GM12878 (cell line): ENCODE measurements around the gene IFNL1. TPM values are rescaled to one million over a fixed set of nuclear protein-coding genes. Genes with fewer than 3 reads are reported as not detected.
"Not testable (repeated sequence)": the region's sequence is repeated elsewhere in the genome, so short reads cannot be mapped to it uniquely, and the experiment has no call there.

Experiments
- ATAC-seq: fragments of 200-7000 bp; cut with Tn5 transposase; 3 replicates; pipeline ENCODE4 v1.9.1; 2020; ENCODE audit warnings: mild to moderate bottlenecking, moderate library complexity
- BruUV-seq: library from RNA; stranded (reverse); fragments of 400-500 nt; replicated peaks from 2 replicates; lab custom pipeline; 2021; lab: Mats Ljungman, UMichigan
- CTCF ChIA-PET: fragments of 300-600 bp; sonication (Branson Sonifier 250); formaldehyde crosslinking; extraction: SDS; loops from one replicate; lab custom pipeline; 2021; ENCODE audit warnings: inconsistent platforms; lab: Yijun Ruan, JAX
- POLR2A ChIA-PET: fragments of 350-600 bp; formaldehyde crosslinking; extraction: SDS; loops from one replicate; lab custom pipeline; 2021; ENCODE audit warnings: inconsistent platforms; lab: Charles Lee
- RAD21 ChIA-PET: fragments of 300-600 bp; sonication (Branson Sonifier 250); formaldehyde crosslinking; loops from one replicate; lab custom pipeline; 2023; ENCODE audit warnings: antibody characterized with exemption; ENCODE audit not compliant: unreplicated experiment; lab: Charles Lee
- SMC1A ChIA-PET: fragments of 300-600 bp; sonication (Branson Sonifier 250); formaldehyde crosslinking; loops from one replicate; lab custom pipeline; 2023; ENCODE audit not compliant: unreplicated experiment, uncharacterized antibody; lab: Charles Lee
- DNase-seq: peaks from one replicate; pipeline ENCODE4 v3.0.0-alpha.2; 2011; ENCODE audit warnings: low read depth, low spot score
- FAIRE-seq: peaks from 3 replicates; lab custom pipeline; 2011; peaks lifted over from hg19 to GRCh38; lab: Jason Lieb, UNC
- H2AFZ ChIP-seq: 2 replicates; pipeline ENCODE4 v1.6.0; 2011; ENCODE audit warnings: low read depth, low read length, control low read depth; ENCODE audit not compliant: control insufficient read depth
- H3K27ac ChIP-seq: 2 replicates; pipeline ENCODE4 v1.5.1; 2011; ENCODE audit warnings: control low read depth; ENCODE audit not compliant: control insufficient read depth, insufficient read depth
- H3K27me3 ChIP-seq, 2 experiments: replicated peaks in 1 of 2; 2 replicates each; pipeline versions ENCODE4 v1.6.0 to v1.6.1; 2011; ENCODE audit warnings: low read length in 1 of 2; ENCODE audit not compliant: control insufficient read depth in 2 of 2, insufficient read depth in 2 of 2
- H3K36me3 ChIP-seq, 2 experiments: 2 replicates each; pipeline ENCODE4 v1.5.1; 2011; ENCODE audit warnings: low read length in 1 of 2; ENCODE audit not compliant: control insufficient read depth in 2 of 2, insufficient read depth in 2 of 2
- H3K4me1 ChIP-seq: 2 replicates; pipeline ENCODE4 v1.6.1; 2011; ENCODE audit warnings: mild to moderate bottlenecking, low read length, moderate library complexity, mixed read lengths; ENCODE audit not compliant: control insufficient read depth, insufficient read depth
- H3K4me2 ChIP-seq: 2 replicates; pipeline ENCODE4 v1.6.0; 2011; ENCODE audit warnings: control low read depth; ENCODE audit not compliant: control insufficient read depth, insufficient read depth
- H3K4me3 ChIP-seq: fragments of 200-600 bp; sonication (generic); 2 replicates; pipeline ENCODE4 v1.5.1; 2016
- H3K79me2 ChIP-seq: 2 replicates; pipeline ENCODE4 v1.6.0; 2011; ENCODE audit warnings: low read length; ENCODE audit not compliant: control insufficient read depth, insufficient read depth
- H3K9ac ChIP-seq: 2 replicates; pipeline ENCODE4 v1.8.0; 2011; ENCODE audit warnings: low read length, control low read depth, mixed read lengths; ENCODE audit not compliant: control insufficient read depth, insufficient read depth
- H3K9me3 ChIP-seq: replicated peaks from 3 replicates; pipeline ENCODE4 v1.5.1; 2011; ENCODE audit warnings: mild to moderate bottlenecking, low read length; ENCODE audit not compliant: control insufficient read depth, insufficient read depth
- H4K20me1 ChIP-seq: 2 replicates; pipeline ENCODE4 v1.6.0; 2011; ENCODE audit not compliant: control insufficient read depth, insufficient read depth
- CBX3 ChIP-seq: fragments of 200-600 bp; sonication (generic); IDR thresholded peaks from 2 replicates; pipeline ENCODE4 v1.6.1; 2016; ENCODE audit warnings: low read depth, borderline replicate concordance
- E2F4 ChIP-seq: IDR thresholded peaks from 2 replicates; pipeline ENCODE4 v1.6.1; 2012; ENCODE audit warnings: low read depth, low read length, improper control_type of control experiment
- EP300 ChIP-seq, 2 experiments: fragments of 150-350 bp in 1 of 2; IDR thresholded peaks; 2 replicates each; pipeline ENCODE4 v1.6.1; 2011 to 2012; ENCODE audit warnings: low read depth in 2 of 2, low read length in 2 of 2, borderline replicate concordance in 1 of 2, improper control_type of control experiment in 1 of 2, inconsistent platforms in 1 of 2; ENCODE audit not compliant: control insufficient read depth in 1 of 2
- MTA3 ChIP-seq: IDR thresholded peaks from 2 replicates; pipeline ENCODE4 v1.6.1; 2012; ENCODE audit warnings: low read length, inconsistent platforms, borderline replicate concordance
- MXI1 ChIP-seq: fragments of 150-350 bp; IDR thresholded peaks from 2 replicates; pipeline ENCODE4 v1.6.1; 2011; ENCODE audit warnings: low read depth, mild to moderate bottlenecking, inconsistent platforms, low read length, improper control_type of control experiment
- NFIC ChIP-seq: IDR thresholded peaks from 2 replicates; pipeline ENCODE4 v1.6.1; 2012; ENCODE audit warnings: low read depth, mild to moderate bottlenecking, inconsistent platforms, low read length, moderate library complexity
- NR2C1 ChIP-seq: fragments of 450-650 bp; IDR thresholded peaks from 2 replicates; pipeline ENCODE4 v1.6.1; 2017; ENCODE audit warnings: antibody characterized with exemption, mild to moderate bottlenecking, moderate library complexity
- PAX8 ChIP-seq: fragments of 450-650 bp; IDR thresholded peaks from 2 replicates; pipeline ENCODE4 v1.6.1; 2017; ENCODE audit warnings: mild to moderate bottlenecking, moderate library complexity
- RAD51 ChIP-seq: fragments of 450-650 bp; IDR thresholded peaks from 2 replicates; pipeline ENCODE4 v1.6.1; 2016; ENCODE audit warnings: moderate library complexity, mild to moderate bottlenecking, inconsistent platforms
- RUNX3 ChIP-seq: IDR thresholded peaks from 2 replicates; pipeline ENCODE4 v1.6.1; 2012; ENCODE audit warnings: low read length, inconsistent platforms
- SMAD1 ChIP-seq: fragments of 450-650 bp; IDR thresholded peaks from 2 replicates; pipeline ENCODE4 v1.6.1; 2018; ENCODE audit warnings: mild to moderate bottlenecking, low read depth; ENCODE audit not compliant: partially characterized antibody
- SPI1 ChIP-seq: IDR thresholded peaks from 2 replicates; pipeline ENCODE4 v1.6.1; 2011; ENCODE audit warnings: low read depth, mild to moderate bottlenecking, low read length, moderate library complexity, borderline replicate concordance; ENCODE audit not compliant: insufficient read depth
- SRF ChIP-seq, 2 experiments: IDR thresholded peaks; 2 replicates each; pipeline ENCODE4 v1.6.1; 2011; ENCODE audit warnings: low read depth in 2 of 2, low read length in 2 of 2, mild to moderate bottlenecking in 1 of 2, moderate library complexity in 1 of 2
- YBX1 ChIP-seq: fragments of 450-650 bp; IDR thresholded peaks from 2 replicates; pipeline ENCODE4 v1.6.1; 2016; ENCODE audit warnings: antibody characterized with exemption
- WGBS: methylation state at CpG from one replicate; pipeline ENCODE4 v1.1.6; 2016; ENCODE audit warnings: low lambda C conversion rate; ENCODE audit not compliant: insufficient replicate concordance, insufficient coverage; ENCODE audit errors: missing lambda C conversion rate; 5-methylcytosine and 5-hydroxymethylcytosine counted together
- in situ Hi-C: fragments of 300-500 bp; cut with MboI; formaldehyde crosslinking; loops from 9 replicates; pipeline ENCODE4 v1.14.3; 2018; ENCODE audit warnings: mixed read lengths
- intact Hi-C: fragments of 100-400 bp; cut with micrococcal nuclease; formaldehyde crosslinking; loops from one replicate; pipeline ENCODE4 v1.14.2; 2022; ENCODE audit not compliant: unreplicated experiment
- polyA plus RNA-seq, 11 experiments: library from polyadenylated mRNA; depleted of rRNA in 4 of 11; unstranded in 6 of 11; stranded (reverse) in 5 of 11; fragments of >200 nt; fragmentation: Nextera tagmentation in 4 of 11; fragmentation: Illumina TruSeq in 1 of 11; extraction: Ambion mirVana in 4 of 11; extraction: Trizol in 1 of 11; gene quantifications; 1 replicate in 1 of 11; 2 replicates in 10 of 11; pipeline versions ENCODE4 v1.2.1 to v1.2.3, GENCODE V29; 2011 to 2016; ENCODE audit warnings: inconsistent platforms in 2 of 11, missing spikeins in 2 of 11, low read depth in 1 of 11
- total RNA-seq, 4 experiments: library from RNA; depleted of rRNA in 3 of 4; stranded (reverse); fragments of >200 nt in 3 of 4; fragmentation: Illumina TruSeq in 1 of 4; extraction: Trizol in 1 of 4; gene quantifications; 2 replicates each; pipeline versions ENCODE4 v1.2.1 to v1.2.3, GENCODE V29; 2013 to 2021
- TF ChIP-seq, protein P1 (sequence below): fragments of 450-650 bp; IDR thresholded peaks from 2 replicates; pipeline ENCODE4 v1.6.1; 2017; ENCODE audit warnings: borderline replicate concordance

The IFNL1 gene
- total and polyA plus RNA-seq, 10 of the 15 experiments (the other 5 are each of a cell fraction or from before 2014, with no cell fraction given): not detected

GRCh38 chr19:39265321-39265916 lies 30.8 kb upstream of the IFNL1 start:
- ChIA-PET RAD21 (no interaction called here), SMC1A (no interaction called here), POLR2A (no interaction called here), CTCF (no interaction called here)
- FAIRE-seq: no peak
- H3K4me3 ChIP-seq: no peak overlapping the region
- H3K27ac ChIP-seq: no peak overlapping the region
- no peak for ATAC-seq
- intact Hi-C loops: no loop called here
- no peaks in the 10 kb centered on the region for H3K79me2 ChIP-seq
- peaks cover 0 to 3% of the 10 kb centered on the region in 2 experiments; a peak in 2 of 4 replicates for H3K27me3 ChIP-seq
- WGBS: 52% methylated on average over 39 of the region's 39 CpGs
- H3K4me1 ChIP-seq: no peaks in the 10 kb centered on the region
- H2AFZ ChIP-seq: no peak overlapping the region
- H4K20me1 ChIP-seq: no peaks in the 10 kb centered on the region
- H3K4me2 ChIP-seq: no peak overlapping the region
- no peaks in the 10 kb centered on the region for H3K36me3 ChIP-seq
- in situ Hi-C loops: no loop called here
- no TSS peak for BruUV-seq
- DNase-seq: no peak
- no peak overlapping the region for H3K9ac ChIP-seq
- TF ChIP-seq NFIC: no peak
- TF ChIP-seq CBX3: no peak
- TF ChIP-seq RUNX3: no peak
- TF ChIP-seq PAX8: no peak
- no peak for TF ChIP-seq YBX1
- TF ChIP-seq E2F4: no peak
- TF ChIP-seq, protein P1, sequence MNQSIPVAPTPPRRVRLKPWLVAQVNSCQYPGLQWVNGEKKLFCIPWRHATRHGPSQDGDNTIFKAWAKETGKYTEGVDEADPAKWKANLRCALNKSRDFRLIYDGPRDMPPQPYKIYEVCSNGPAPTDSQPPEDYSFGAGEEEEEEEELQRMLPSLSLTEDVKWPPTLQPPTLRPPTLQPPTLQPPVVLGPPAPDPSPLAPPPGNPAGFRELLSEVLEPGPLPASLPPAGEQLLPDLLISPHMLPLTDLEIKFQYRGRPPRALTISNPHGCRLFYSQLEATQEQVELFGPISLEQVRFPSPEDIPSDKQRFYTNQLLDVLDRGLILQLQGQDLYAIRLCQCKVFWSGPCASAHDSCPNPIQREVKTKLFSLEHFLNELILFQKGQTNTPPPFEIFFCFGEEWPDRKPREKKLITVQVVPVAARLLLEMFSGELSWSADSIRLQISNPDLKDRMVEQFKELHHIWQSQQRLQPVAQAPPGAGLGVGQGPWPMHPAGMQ: no peak
- TF ChIP-seq SPI1: no peak
- no peak for TF ChIP-seq MXI1
- no peak for TF ChIP-seq MTA3
- no peak for TF ChIP-seq SRF (IDR thresholded peaks at IDR 0.05; ENCODE audit: low read depth in 2 of 2, low read length in 2 of 2)
- no peak for TF ChIP-seq EP300 (IDR thresholded peaks at IDR 0.05; ENCODE audit: borderline replicate concordance in 1 of 2, control insufficient read depth in 1 of 2, low read depth in 2 of 2, low read length in 2 of 2)
- TF ChIP-seq NR2C1: no peak
- no peak for TF ChIP-seq RAD51
- no peak for TF ChIP-seq SMAD1
- TF ChIP-seq, all 136 proteins: peak for 0
- H3K9me3 ChIP-seq: no peaks in the 10 kb centered on the region

DNA sequence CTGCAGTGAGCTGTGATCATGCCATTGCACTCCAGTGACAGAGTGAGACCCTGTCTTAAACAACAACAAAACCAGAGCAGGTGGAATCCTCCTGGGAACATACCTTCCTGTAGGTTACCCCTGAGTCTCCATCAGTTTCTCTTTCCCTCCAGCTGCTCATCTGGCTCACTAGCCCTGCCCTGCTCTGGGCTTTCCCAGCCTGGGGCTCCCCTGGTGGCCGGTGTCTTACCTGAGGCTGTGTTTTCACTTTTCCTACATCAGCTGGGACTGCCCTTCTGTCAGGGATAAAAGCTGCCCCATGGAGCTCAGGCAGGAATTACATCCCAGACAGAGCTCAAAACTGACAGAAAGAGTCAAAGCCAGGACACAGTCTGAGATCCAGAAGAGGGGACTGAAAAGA lies 28.1 kb upstream of the IFNL1 start, which contains the start of gene IFNL2:
TSS of gene IFNL2 (plus strand) at position 312 of the 400 bp plus-strand sequence. CDS start 173 bp downstream, outside the sequence.
- H3K4me2 ChIP-seq, H3K27ac ChIP-seq, H3K9ac ChIP-seq, H3K27me3 ChIP-seq, BruUV-seq, in situ Hi-C loops, H3K4me1 ChIP-seq, SMC1A ChIA-PET, RAD21 ChIA-PET, DNase-seq, H3K9me3 ChIP-seq, H3K79me2 ChIP-seq, H2AFZ ChIP-seq, H3K36me3 ChIP-seq, H4K20me1 ChIP-seq, POLR2A ChIA-PET, intact Hi-C loops, H3K4me3 ChIP-seq: not testable (repeated sequence)
- ATAC-seq (peak; percentile 92), FAIRE-seq (peak; percentile 99)
- CTCF ChIA-PET: interaction anchor here (0.7 kb wide), 1 partner anchor 50 kb away, joined by 4 read pairs; no protein-coding TSS in a partner anchor
- WGBS: no CpG with 5 or more reads among the region's 1 CpG
